A204.1 (cell line): ENCODE results near the gene PRTG.
"Not testable (repeated sequence)": the region's sequence is repeated elsewhere in the genome, so short reads cannot be mapped to it uniquely, and the experiment has no call there.

Experiments
- FAIRE-seq: peaks from 2 replicates; lab custom pipeline; 2012; peaks lifted over from hg19 to GRCh38; lab: Jason Lieb, UNC

The PRTG gene

DNA sequence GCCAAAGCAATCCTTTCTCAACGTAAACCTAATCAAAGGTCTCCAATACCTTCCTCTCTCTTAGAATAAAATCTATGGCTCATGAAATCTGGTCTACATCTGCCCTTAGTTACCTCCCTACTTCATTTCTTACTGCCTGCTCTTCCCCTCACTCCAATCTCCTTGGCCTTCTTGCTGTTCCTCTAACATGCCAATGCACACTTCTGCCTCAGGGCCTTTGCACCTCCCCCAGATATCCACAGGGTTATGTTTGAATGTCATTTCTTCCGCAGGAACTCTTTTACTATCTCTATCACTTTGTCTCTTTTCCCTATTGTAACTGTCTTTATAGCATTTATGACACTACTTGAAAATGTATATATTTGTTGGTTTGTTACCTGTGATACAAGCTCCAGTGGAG lies 110.5 kb downstream of the PRTG start:
- no peak for FAIRE-seq

DNA sequence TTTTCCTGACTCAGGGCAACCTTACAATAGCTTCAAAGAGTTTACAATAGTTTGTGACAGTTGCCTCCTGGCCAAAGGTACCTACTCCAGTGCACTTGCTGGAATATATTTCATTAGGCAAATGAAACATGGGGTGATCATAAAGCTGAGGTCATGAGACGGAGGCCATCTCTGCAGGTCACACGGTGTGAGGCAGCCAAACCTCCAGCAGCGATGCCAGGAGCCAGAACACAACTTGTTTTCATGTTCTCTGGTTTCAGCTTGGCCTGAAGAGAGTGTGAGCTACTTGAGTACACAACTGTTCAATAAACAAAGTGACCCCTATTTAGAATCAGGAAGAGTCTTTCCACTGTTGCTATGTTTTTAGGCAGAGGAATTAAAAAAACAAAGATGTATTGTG lies 112.1 kb downstream of the PRTG start:
- no peak for FAIRE-seq

DNA sequence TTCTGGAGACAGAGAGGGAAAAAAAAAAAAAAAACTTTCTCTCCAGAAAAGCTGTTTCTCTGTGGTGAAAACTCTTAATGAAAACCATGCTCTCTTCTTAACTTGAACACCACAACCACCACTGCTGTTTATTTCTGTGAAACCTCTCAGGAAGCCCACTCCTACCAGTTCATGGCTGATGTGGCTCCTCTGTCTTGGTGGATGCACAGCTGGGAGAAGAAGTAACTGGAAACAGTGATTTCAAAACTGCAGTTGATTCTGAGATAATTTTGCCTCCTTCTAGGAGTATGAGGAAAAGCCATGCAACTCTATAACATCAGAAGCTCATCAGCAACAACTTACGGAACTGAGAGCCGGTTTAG lies 114.6 kb downstream of the PRTG start:
- FAIRE-seq, result no peak

DNA sequence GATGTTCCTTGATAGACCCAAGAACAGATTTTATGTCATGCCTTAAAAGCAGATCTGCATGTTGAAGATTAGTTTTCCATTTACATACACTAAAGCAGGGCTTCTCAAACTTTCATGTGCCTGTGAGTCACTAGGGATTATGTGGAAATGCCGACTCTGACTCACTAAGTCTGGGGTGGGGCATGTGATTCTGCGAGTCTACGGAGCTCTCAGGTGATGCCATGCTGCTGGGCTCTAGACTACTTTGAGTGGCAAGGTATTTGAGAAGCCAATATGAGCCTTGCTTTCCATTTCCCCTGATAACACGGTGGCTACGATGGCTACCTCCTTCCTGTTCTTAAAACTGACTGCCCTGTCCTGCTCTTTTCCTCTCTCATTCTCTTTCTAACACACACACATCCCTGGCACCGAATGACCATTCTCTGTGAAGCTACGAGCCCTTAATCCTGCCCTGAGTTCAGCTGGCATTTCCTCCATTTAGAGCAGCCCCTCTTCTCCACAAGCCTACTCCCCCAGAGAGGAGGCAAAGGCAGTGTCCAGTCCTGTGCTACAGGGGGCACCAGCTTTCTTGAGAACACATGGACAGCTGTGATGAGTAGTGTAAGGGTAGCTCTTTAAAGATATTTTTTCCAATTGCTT lies 115.1 kb downstream of the PRTG start:
- FAIRE-seq, result no peak

DNA sequence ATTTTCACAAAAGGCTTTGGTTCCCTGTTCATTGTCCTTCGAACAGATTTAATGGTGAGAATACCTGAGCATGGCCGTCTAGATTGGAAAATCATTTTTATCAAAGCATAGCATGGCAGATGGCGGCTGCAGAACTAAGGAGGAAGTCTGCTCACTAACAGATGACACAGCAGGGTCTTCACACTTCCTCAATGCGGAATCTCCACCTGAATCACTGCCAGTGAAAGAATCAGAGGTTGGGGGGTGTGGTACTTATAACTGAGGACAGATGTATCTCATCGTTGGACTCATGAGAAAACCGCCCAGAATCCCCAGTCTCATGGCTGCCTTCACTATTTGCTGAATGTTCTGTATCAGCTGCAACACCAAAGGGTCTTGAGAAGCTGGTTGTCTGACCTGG lies 123.2 kb downstream of the PRTG start:
- FAIRE-seq, result no peak

DNA sequence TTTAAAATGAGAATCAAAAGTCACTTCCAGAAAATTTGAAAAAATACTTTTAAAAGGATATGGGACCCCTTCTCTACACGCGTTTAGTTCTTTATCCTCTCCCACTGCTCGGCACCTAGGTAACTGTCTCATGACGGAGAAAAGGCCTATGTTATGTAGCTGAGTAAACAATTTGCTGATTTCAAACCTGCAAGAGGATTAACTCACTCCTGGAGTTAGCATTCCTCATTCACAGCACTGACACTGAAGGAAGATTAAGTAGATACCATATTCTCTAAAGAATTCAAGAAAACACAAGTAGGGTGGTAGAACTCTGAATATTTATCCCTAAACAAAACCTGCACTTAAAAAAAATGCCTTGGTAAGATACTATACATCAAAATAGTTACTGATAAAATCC lies 124.6 kb downstream of the PRTG start:
- no peak for FAIRE-seq

DNA sequence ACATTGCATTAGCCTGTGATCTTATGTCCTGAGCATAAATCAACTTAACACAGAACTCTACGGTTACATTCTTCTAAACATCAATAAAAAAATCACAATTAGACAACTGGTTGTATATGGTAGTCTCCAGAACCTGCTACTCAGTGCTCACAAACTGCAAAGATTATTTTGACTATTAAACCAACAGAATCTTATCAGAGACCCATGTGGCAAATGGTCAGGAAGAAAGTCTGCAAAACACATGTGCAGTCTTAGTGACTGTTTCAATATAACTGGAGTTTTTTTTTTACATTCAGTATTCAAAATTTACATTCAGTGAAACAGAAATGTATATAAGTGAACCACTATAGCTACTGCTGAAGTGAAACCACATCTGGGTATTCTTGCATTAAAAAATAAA lies 127.5 kb downstream of the PRTG start:
- FAIRE-seq, result no peak

DNA sequence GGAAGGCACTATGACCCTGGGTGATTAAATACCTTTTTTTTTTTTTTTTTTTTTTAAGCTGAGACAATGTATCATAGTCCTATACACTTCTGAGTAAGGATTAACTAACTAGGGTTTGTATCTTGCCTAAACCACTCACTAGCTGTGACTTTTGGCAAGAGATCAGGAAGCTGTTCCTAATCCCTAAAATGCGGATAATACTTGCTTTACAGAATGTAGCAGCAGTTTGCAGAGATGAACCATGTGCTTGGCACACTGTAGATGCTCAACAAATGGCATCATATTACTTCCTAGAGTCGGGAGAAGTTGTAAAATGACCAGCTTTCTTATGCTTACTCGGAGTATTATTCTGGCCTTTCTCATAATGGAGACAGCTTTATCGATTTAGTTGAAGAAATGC lies 129.2 kb downstream of the PRTG start:
- FAIRE-seq, result no peak

DNA sequence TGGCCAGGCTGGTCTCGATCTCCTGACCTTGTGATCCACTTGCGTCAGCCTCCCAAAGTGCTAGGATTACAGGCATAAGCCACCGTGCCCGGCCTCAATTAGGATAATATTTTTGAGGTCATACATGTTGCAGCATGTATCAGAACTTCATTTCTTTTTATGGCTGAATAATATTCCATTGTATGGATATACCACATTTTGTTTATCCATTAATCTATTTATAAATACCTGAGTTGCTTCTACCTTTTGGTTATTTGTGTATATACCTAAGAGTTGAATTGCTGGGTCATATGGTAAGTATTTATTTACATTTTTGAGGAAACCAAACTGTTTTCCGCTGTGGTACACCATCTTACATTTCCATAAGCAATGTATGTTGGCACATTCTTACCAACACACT lies 136.7 kb downstream of the PRTG start:
- no peak for FAIRE-seq

DNA sequence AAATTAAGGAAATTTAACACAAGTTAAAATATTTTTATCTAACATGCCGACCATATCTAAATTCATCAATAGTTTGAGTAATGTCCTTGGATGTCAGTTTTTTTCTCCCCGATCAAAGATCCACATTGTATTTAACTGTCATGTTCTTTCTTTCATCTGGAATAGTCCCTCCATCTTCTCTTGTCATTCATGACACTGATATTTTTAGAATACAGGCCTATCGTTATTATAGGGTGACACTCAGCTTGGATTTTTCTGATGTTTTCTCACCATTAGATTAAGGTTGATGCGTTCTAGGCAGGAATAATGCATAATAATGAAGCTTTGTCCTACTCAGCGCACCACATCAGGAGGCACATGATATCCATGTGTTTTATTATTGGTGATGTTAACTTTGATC lies 141.6 kb downstream of the PRTG start:
- FAIRE-seq, result no peak

DNA sequence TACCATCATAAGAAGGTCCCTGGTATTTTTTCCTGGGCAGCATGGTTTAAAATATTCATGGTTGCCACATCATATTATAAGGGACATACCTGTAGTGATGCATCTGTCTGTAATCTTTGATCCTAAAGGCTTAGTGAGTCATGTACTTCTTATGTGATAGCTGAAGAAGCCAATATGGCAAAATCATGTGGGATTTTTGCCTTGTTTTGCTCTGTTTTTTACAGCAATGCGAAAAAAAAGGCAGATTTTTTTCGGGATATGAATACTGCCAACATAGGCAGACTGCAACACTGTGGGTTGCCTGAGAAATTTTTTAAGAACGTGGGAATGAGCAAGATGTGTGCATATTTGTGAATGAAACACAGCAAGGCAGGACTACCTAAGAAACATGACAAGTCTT lies 143.5 kb downstream of the PRTG start:
- FAIRE-seq, result no peak

DNA sequence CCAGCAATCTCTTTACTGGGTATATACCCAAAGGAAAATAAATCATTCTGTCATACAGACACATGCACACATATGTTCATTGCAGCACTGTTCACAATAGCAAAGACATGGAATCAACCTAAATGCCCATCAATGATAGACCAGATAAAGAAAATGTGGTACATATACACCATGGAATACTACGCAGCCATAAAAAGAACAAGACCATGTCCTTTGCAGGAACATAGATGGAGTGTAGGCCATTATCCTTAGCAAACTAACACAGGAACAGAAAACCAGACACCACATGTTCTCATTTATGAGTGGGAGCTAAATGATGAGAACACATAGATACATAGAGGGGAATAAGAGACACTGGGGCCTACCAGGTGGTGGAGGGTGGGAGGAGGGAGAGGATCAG lies 149.9 kb downstream of the PRTG start:
- not testable (repeated sequence) for FAIRE-seq

DNA sequence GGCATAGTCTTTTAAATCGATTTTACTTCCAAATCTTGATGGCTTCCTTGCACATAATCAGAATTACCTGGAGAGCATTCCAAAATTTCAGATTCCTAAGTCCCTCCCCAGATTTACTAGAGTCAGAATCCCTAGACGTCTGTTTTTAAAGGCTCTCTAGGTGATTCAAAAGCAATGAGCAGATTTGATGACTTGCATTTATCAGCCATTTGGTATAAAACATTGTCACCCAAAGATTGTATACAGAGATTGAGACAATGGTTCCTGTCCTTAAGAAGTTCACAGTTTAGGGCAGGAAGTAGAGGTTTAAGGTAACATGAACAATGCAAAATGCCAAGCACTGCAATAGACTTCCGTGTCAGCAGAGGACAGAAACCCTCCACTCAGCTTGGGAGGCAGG lies 152.2 kb downstream of the PRTG start:
- FAIRE-seq, result no peak

DNA sequence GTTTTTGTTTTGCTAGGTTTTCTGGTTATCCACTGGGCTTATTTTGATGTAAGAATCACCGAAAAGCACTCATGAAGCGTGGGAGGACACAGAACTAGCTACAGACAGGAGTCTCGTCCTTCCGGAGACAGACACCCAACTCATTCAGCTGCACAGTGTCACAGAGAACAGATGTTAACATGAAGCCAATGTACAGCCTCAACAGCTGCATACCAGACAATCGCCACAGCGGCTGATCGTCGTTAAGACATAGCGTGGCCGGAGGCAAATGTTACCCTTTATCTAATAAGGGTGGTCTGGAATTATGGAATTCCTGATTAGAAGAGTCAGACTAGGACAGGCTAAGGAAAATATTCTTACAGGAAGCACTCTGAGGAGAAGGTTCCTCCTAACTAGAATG lies 153.7 kb downstream of the PRTG start:
- FAIRE-seq, result no peak

DNA sequence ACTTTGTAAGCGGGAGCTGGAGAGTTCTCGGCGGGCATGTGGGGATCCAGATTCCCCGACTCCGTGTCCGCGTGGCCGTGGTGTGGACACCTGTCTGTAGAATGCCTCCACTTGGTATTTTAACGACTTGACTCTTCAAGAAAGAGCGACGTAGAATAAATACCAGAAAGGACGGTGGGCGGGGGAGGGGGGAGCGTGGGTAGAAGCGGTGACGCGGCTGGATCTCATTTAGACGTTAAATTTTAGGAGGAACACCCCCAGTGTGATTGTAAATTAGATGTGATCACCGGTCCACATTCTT lies 154.2 kb downstream of the PRTG start:
- no peak for FAIRE-seq

DNA sequence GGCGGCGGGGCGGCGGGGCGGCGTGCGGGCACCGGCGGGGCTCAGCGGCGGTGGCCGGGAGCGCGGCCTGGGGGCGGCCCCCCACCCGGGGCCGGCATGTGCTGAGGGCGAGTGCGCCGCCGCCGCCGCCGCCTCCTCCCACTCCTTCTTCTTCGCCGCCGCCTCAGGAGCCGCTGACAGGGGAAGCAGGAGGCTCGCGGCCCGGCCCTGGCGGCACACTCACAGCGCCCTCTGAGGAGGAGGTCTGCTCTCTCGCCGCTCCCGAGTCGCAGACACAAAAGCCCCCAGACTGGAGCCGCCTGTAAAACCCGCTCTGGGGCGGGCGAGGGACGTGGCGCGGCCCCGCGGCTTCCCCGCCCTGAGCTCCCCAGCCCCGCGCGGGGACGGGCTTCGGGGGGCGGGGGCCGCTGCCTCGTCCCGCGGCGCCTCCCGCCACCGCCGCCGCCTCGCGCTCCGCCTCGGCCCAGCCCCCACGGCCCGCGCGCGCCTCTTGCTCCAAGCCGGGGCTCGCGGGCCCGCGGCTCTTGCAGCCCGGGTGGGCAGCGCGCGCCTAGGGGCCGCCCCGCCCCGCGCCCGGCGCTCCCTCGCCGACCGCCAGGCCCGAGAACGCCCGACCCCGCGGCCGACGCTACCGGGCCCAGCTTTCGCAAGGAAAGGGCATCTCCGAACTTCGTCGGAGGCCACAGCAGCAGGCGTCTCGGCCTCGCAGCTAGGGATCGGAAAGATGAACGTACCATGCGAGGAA lies 154.7 kb downstream of the PRTG start, which contains the start of gene PYGO1:
Gene PYGO1 (minus strand): TSS at position 276 of the 745 bp plus-strand sequence. CDS start 462 bp downstream, outside the sequence.
- FAIRE-seq, result no peak

DNA sequence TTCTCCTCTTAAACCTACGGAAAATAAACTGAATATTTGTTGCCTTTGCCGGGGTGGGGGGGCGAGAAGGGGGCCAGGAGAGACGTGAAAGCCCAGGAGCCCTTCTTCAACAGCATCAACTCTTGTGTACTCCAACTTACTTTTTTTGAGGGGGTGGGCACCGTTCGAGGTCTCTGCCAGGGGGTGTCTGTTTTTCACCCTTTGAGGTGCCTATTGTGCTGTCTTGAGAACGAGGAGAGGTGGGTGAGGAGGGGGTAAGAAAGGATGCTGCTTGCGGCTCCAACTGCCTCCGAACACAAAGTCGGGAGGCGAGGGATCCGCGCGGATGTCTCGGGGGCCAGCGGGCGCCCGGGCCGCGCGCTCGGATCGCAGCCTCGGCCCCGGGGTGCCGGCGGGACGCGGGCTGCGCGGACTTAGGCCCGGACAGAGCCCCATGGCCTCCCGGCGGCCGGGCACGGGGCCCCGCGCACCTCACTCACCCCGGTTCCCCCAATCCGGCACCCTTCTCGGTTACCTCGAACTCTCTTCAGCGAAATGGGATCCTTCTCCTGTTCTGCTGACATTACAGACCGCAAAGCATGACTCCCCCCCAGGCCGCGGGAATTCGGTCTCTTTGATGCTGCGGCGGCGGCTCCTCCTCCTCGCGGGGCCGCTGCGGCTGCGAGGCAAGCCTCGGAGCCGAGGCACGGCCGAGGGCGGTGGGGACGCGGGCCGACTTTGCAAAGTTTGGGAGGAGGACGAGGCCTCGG lies 155.5 kb downstream of the PRTG start:
- no peak for FAIRE-seq

DNA sequence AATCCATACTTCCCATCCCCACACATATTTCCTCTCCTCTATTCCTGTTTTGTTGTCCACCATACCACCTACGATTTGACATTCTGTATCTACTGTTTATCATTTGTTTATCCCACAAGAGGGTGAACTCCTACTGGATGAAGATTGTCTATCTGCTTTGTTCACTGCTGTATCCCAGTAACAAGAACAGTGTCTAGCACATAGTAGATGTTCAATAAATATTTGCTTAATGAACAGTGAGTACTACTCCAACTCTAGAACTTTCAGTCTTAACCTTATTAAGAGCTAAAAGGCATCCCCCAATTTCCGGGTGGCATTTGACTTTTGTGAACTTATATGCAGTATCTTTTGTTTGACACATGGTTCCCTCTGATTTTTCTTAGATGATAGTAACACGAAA lies 156.1 kb downstream of the PRTG start:
- no peak for FAIRE-seq

DNA sequence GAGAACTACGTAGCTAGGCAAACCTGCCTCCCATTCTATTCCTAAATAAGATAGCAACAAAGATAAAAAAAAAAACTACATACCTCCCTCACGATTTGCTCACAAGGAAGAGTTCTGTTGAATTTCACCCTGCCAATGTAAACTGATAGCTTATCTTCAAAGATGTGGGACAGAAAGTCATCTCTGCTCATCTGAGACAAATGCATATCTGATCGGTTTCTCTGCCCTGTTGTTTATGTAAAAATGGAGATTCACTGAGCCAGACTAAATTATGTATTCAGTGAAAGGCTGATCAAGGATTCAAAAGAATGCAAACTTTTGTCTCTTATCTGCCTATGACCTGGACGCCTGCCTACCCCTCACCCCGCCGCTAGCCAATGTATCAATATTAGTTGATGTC lies 166.0 kb downstream of the PRTG start:
- FAIRE-seq, result no peak

DNA sequence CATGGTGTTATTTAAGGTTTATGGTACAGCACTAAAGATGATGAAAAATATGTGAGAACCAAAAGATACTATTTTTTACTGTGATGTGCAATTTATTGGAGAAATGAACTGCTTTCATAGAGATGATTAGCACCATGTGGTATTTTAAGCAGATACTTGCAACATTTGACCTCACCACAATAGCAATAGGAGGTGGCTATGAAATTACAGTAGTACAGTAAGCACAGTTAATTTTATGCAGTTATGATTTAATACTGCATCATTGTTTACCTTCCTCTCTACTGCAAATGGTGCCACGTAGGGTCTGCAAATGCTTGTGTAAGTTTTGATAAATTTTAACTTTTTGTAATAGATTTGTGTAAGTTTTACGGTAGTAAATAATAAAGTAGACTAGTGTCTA lies 168.9 kb downstream of the PRTG start:
- no peak for FAIRE-seq

DNA sequence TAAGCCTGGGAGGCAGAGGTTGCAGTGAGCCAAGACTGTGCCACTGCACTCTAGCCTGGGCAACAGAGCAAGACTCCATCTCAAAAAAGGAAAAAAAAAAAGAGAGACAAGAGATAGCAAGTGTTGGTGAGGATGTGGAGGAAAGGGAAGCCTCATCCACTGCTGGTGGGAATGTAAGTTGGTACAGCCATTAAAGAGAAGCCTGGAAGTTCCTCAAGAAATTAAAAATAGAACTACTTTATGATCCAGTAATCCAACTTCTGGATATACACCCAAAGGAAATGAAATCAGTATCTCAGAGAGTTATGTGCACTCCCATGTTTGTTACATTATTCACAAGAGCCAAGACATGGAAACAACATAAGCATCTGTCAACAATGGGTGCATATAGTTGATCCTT lies 169.7 kb downstream of the PRTG start:
- no peak for FAIRE-seq

DNA sequence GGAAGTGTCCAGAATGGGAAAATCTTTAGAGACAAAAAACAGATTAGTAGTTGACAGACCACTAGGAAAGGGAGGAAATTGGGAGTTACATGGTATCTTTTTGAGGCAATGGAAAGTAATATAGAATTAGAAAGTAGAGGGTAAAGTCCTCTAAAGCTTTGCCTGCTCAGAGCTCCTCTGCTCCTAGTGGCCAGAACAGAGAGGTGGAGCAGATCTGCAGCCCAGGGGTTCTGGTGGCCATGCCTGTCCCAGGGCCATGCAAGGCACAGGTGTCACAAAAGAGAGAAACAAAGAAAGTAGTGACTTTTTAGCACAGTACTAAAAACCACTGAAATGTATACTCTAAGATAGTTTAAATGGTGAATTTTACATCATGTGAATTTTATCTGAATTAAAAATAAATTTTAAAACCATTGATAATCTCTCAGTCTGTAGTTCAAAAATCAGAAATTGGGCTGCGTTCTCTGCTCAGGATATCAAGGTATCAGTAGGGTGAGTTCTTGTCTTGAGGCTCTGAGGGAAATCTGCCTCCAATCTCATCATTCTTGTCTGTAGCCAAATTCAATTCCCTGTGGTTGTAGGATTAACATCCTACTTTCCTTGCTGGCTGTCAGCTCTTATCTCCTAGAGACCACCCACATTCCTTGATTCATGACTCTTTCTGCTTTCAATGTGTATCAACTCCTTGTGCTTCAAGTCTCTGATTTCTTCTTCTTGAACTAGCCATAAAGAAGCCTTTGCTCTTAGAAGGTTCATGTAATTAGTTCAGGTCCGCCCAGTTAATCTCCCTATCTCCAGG lies 178.4 kb downstream of the PRTG start:
- FAIRE-seq, result no peak

DNA sequence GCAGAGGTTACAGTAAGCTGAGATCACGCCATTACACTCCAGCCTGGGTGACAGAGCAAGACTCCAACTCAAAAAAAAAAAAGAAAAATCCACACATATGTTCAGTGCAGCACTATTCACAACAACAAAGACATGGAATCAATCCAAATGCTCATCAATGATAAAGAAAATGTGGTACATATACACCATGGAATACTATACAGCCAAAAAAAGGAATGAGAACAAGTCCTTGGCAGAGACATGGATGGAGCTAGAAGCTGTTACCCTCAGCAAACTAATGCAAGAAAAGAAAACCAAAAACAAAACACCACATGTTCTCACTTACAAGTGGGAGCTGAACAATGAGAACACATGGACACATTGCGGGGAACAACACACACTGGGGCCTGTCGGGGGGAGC lies 180.4 kb downstream of the PRTG start:
- FAIRE-seq, result no peak
